T-helper 1 cell treated with Interleukin-12 subunit alpha and Interleukin-12 subunit beta and Interleukin-4 antibody, amounts not matched to agents 30 μg/mL and 1 μg/mL, for 36 hours (primary cell): ENCODE measurements around the gene GPR153.
"Not testable (repeated sequence)": the region's sequence is repeated elsewhere in the genome, so short reads cannot be mapped to it uniquely, and the experiment has no call there.

Experiments
- H3K27ac Mint-ChIP-seq: one replicate; pipeline ENCODE4 v1.8.0; 2021; ENCODE audit warnings: mild to moderate bottlenecking, mixed read lengths
- H3K27me3 Mint-ChIP-seq: one replicate; pipeline ENCODE4 v1.8.0; 2021; ENCODE audit warnings: low read depth, mixed read lengths
- H3K36me3 Mint-ChIP-seq: one replicate; pipeline ENCODE4 v1.8.0; 2021; ENCODE audit warnings: low read depth, mixed read lengths
- H3K4me1 Mint-ChIP-seq: one replicate; pipeline ENCODE4 v1.8.0; 2021; ENCODE audit warnings: low read depth, mixed read lengths
- H3K4me3 Mint-ChIP-seq: one replicate; pipeline ENCODE4 v1.8.0; 2021; ENCODE audit warnings: mild to moderate bottlenecking, moderate library complexity, mixed read lengths
- H3K9me3 Mint-ChIP-seq: one replicate; pipeline ENCODE4 v1.8.0; 2021; ENCODE audit warnings: mixed read lengths

GPR153 gene

GRCh38 chr1:6221210-6221784 lies 39.6 kb downstream of the GPR153 start:
- H3K4me3 Mint-ChIP-seq = no peak overlapping the region
- no peaks in the 10 kb centered on the region for H3K27me3 Mint-ChIP-seq
- peaks cover 2% of the 10 kb centered on the region for H3K4me1 Mint-ChIP-seq
- no peak overlapping the region for H3K27ac Mint-ChIP-seq
- H3K36me3 Mint-ChIP-seq = peaks cover 20% of the 10 kb centered on the region
- no peaks in the 10 kb centered on the region for H3K9me3 Mint-ChIP-seq

GRCh38 chr1:6220236-6220635 lies 40.7 kb downstream of the GPR153 start:
- no peak overlapping the region for H3K4me3 Mint-ChIP-seq
- H3K36me3 Mint-ChIP-seq = peaks cover 17% of the 10 kb centered on the region
- H3K27me3 Mint-ChIP-seq = no peaks in the 10 kb centered on the region
- H3K9me3 Mint-ChIP-seq = no peaks in the 10 kb centered on the region
- peaks cover 6% of the 10 kb centered on the region for H3K4me1 Mint-ChIP-seq
- H3K27ac Mint-ChIP-seq = no peak overlapping the region

- H3K36me3 Mint-ChIP-seq = peaks cover 17% of the 10 kb centered on the region
- H3K27me3 Mint-ChIP-seq, H3K4me1 Mint-ChIP-seq, H3K27ac Mint-ChIP-seq, H3K4me3 Mint-ChIP-seq, H3K9me3 Mint-ChIP-seq: not testable (repeated sequence)
Measured at GRCh38 chr1:6219641-6220040, 41.3 kb downstream of the GPR153 start.

- Mint-ChIP-seq H3K4me1 (peaks cover 6% of the 10 kb centered on the region), H3K9me3 (no peaks in the 10 kb centered on the region), H3K4me3 (no peak overlapping the region), H3K36me3 (peaks cover 11% of the 10 kb centered on the region), H3K27ac (no peak overlapping the region), H3K27me3 (no peaks in the 10 kb centered on the region)
Measured at GRCh38 chr1:6218375-6219164, 42.3 kb downstream of the GPR153 start.

- Mint-ChIP-seq H3K27me3 (no peaks in the 10 kb centered on the region), H3K4me1 (peaks cover 9% of the 10 kb centered on the region), H3K9me3 (no peaks in the 10 kb centered on the region), H3K4me3 (no peak overlapping the region), H3K36me3 (peaks cover 26% of the 10 kb centered on the region), H3K27ac (no peak overlapping the region)
Measured at GRCh38 chr1:6212193-6212959, 48.5 kb downstream of the GPR153 start.

- H3K36me3 Mint-ChIP-seq = peaks cover 29% of the 10 kb centered on the region
- H3K27ac Mint-ChIP-seq = no peak overlapping the region
- no peaks in the 10 kb centered on the region for H3K27me3 Mint-ChIP-seq
- H3K4me3 Mint-ChIP-seq = no peak overlapping the region
- no peaks in the 10 kb centered on the region for H3K9me3 Mint-ChIP-seq
- H3K4me1 Mint-ChIP-seq = peaks cover 11% of the 10 kb centered on the region
Measured at GRCh38 chr1:6211731-6212130, 49.2 kb downstream of the GPR153 start.

GRCh38 chr1:6210591-6211355 lies 50.1 kb downstream of the GPR153 start:
- no peaks in the 10 kb centered on the region for H3K27me3 Mint-ChIP-seq
- peaks cover 12% of the 10 kb centered on the region for H3K4me1 Mint-ChIP-seq
- no peak overlapping the region for H3K27ac Mint-ChIP-seq
- H3K36me3 Mint-ChIP-seq = peaks cover 30% of the 10 kb centered on the region
- no peaks in the 10 kb centered on the region for H3K9me3 Mint-ChIP-seq
- no peak overlapping the region for H3K4me3 Mint-ChIP-seq

- Mint-ChIP-seq H3K9me3 (no peaks in the 10 kb centered on the region), H3K27me3 (no peaks in the 10 kb centered on the region), H3K36me3 (peaks cover 26% of the 10 kb centered on the region), H3K4me3 (peak overlapping the region; percentile 0), H3K4me1 (peaks cover 12% of the 10 kb centered on the region), H3K27ac (no peak overlapping the region)
Measured at GRCh38 chr1:6209661-6210580, 51.0 kb downstream of the GPR153 start.

- H3K4me1 Mint-ChIP-seq = peaks cover 17% of the 10 kb centered on the region
- H3K27me3 Mint-ChIP-seq = no peaks in the 10 kb centered on the region
- no peak overlapping the region for H3K4me3 Mint-ChIP-seq
- no peak overlapping the region for H3K27ac Mint-ChIP-seq
- H3K36me3 Mint-ChIP-seq = peaks cover 26% of the 10 kb centered on the region
- H3K9me3 Mint-ChIP-seq = no peaks in the 10 kb centered on the region
Measured at GRCh38 chr1:6208723-6209660, 51.9 kb downstream of the GPR153 start.

- Mint-ChIP-seq H3K27ac (no peak overlapping the region), H3K4me1 (peaks cover 17% of the 10 kb centered on the region), H3K4me3 (no peak overlapping the region), H3K27me3 (no peaks in the 10 kb centered on the region), H3K9me3 (no peaks in the 10 kb centered on the region), H3K36me3 (peaks cover 21% of the 10 kb centered on the region)
Measured at GRCh38 chr1:6207921-6208320, 53.0 kb downstream of the GPR153 start.

- H3K9me3 Mint-ChIP-seq = no peaks in the 10 kb centered on the region
- peaks cover 17% of the 10 kb centered on the region for H3K4me1 Mint-ChIP-seq
- no peaks in the 10 kb centered on the region for H3K27me3 Mint-ChIP-seq
- peaks cover 19% of the 10 kb centered on the region for H3K36me3 Mint-ChIP-seq
- H3K27ac Mint-ChIP-seq = no peak overlapping the region
- H3K4me3 Mint-ChIP-seq = peak overlapping the region; percentile 80
Measured at GRCh38 chr1:6207075-6207885, 53.6 kb downstream of the GPR153 start.

GRCh38 chr1:6206520-6206855 lies 54.4 kb downstream of the GPR153 start:
- H3K9me3 Mint-ChIP-seq = no peaks in the 10 kb centered on the region

More at GRCh38 chr1:6206520-6206855, 54.4 kb downstream of the GPR153 start:
- no peak overlapping the region for H3K27ac Mint-ChIP-seq
- peak overlapping the region; percentile 80 for H3K4me3 Mint-ChIP-seq
- peaks cover 19% of the 10 kb centered on the region for H3K4me1 Mint-ChIP-seq
- H3K27me3 Mint-ChIP-seq = no peaks in the 10 kb centered on the region
- H3K36me3 Mint-ChIP-seq = peaks cover 13% of the 10 kb centered on the region
